HG02943 (cell line): ENCODE measurements around the gene RSRC1.
"Not testable (repeated sequence)": the region's sequence is repeated elsewhere in the genome, so short reads cannot be mapped to it uniquely, and the experiment has no call there.

Experiments used
- ATAC-seq: cut with Tn5 transposase; IDR thresholded peaks from one replicate; pipeline ENCODE4 v1.9.1; 2021; ENCODE audit warnings: mild to moderate bottlenecking, low read depth, moderate library complexity; ENCODE audit not compliant: unreplicated experiment

RSRC1 gene

GRCh38 chr3:158505117-158505516 is 395.2 kb downstream of the RSRC1 start:
- no peak for ATAC-seq

GRCh38 chr3:158506456-158506855 is 396.6 kb downstream of the RSRC1 start:
- no peak for ATAC-seq

- ATAC-seq: no peak
Measured at GRCh38 chr3:158508481-158508880, 398.6 kb downstream of the RSRC1 start.

GRCh38 chr3:158509891-158510290 is 400.0 kb downstream of the RSRC1 start:
- ATAC-seq: no peak

GRCh38 chr3:158516729-158517128 is 406.8 kb downstream of the RSRC1 start:
- ATAC-seq: not testable (repeated sequence)

- no peak for ATAC-seq
Measured at GRCh38 chr3:158519776-158520175, 409.9 kb downstream of the RSRC1 start.

GRCh38 chr3:158520433-158520832 is 410.5 kb downstream of the RSRC1 start:
- no peak for ATAC-seq

GRCh38 chr3:158522221-158523136 is 412.6 kb downstream of the RSRC1 start:
- ATAC-seq: no peak

- ATAC-seq: no peak
Measured at GRCh38 chr3:158528076-158528674, 418.3 kb downstream of the RSRC1 start.

- ATAC-seq: no peak
Measured at GRCh38 chr3:158531334-158531733, 421.4 kb downstream of the RSRC1 start.

- no peak for ATAC-seq
Measured at GRCh38 chr3:158532099-158532734, 422.3 kb downstream of the RSRC1 start.

GRCh38 chr3:158535918-158536317 is 426.0 kb downstream of the RSRC1 start:
- no peak for ATAC-seq

GRCh38 chr3:158539414-158540014 is 429.6 kb downstream of the RSRC1 start:
- no peak for ATAC-seq

- no peak for ATAC-seq
Measured at GRCh38 chr3:158540066-158540465, 430.2 kb downstream of the RSRC1 start.

GRCh38 chr3:158548691-158549090 is 438.8 kb downstream of the RSRC1 start:
- ATAC-seq: no peak

GRCh38 chr3:158549938-158550337 is 440.0 kb downstream of the RSRC1 start:
- not testable (repeated sequence) for ATAC-seq

- no peak for ATAC-seq
Measured at GRCh38 chr3:158552124-158552523, 442.2 kb downstream of the RSRC1 start.

- ATAC-seq: no peak
Measured at GRCh38 chr3:158559504-158559903, 449.6 kb downstream of the RSRC1 start.

- ATAC-seq: no peak
Measured at GRCh38 chr3:158560979-158561378, 451.1 kb downstream of the RSRC1 start.

GRCh38 chr3:158562674-158563073 is 452.8 kb downstream of the RSRC1 start:
- ATAC-seq: no peak

GRCh38 chr3:158563076-158563475 is 453.2 kb downstream of the RSRC1 start:
- no peak for ATAC-seq
